CD4-positive, alpha-beta memory T cell (primary cell): Measurements from ENCODE around the gene SENP8. TPM values are rescaled to one million over a fixed set of nuclear protein-coding genes. Genes with fewer than 3 reads are reported as not detected.

Experiments used
- CTCF ChIA-PET: fragments of 350-600 bp; sonication (Branson Sonifier 250); formaldehyde crosslinking; loops from one replicate; lab custom pipeline; 2021; ENCODE audit warnings: inconsistent platforms; ENCODE audit not compliant: partially characterized antibody; lab: Charles Lee
- POLR2A ChIA-PET: fragments of 350-600 bp; sonication (Branson Sonifier 250); formaldehyde crosslinking; loops from one replicate; lab custom pipeline; 2021; ENCODE audit not compliant: partially characterized antibody; lab: Charles Lee
- DNase-seq, 5 donors: peaks; one replicate each; pipeline versions ENCODE4 v3.0.0 to v3.0.0-alpha.2; 2020 to 2022; ENCODE audit warnings: mixed read lengths in 1 of 5
- H3K27ac ChIP-seq: one replicate; pipeline ENCODE4 v1.7.0; 2013; ENCODE audit warnings: low read depth, low read length
- H3K27me3 ChIP-seq: 2 replicates; pipeline ENCODE4 v1.7.0; 2013; ENCODE audit warnings: mild to moderate bottlenecking, low read length, moderate library complexity; ENCODE audit not compliant: insufficient read depth
- H3K36me3 ChIP-seq: 2 replicates; pipeline ENCODE4 v1.7.0; 2013; ENCODE audit warnings: mild to moderate bottlenecking, low read length, moderate library complexity; ENCODE audit not compliant: insufficient read depth
- H3K4me1 ChIP-seq: 2 replicates; pipeline ENCODE4 v1.7.0; 2013; ENCODE audit warnings: mild to moderate bottlenecking, low read length, moderate library complexity; ENCODE audit not compliant: insufficient read depth
- H3K4me3 ChIP-seq, 2 donors: one replicate each; pipeline ENCODE4 v1.7.0; 2013; ENCODE audit warnings: low read length in 2 of 2, mild to moderate bottlenecking in 1 of 2
- H3K9me3 ChIP-seq, 2 donors: one replicate each; pipeline ENCODE4 v1.7.0; 2013; ENCODE audit warnings: low read length in 2 of 2, control low read depth in 1 of 2; ENCODE audit not compliant: control insufficient read depth in 1 of 2
- H3K27ac Mint-ChIP-seq, 7 donors: one replicate each; pipeline ENCODE4 v1.8.0; 2020 to 2021; ENCODE audit warnings: mixed read lengths in 7 of 7, mild to moderate bottlenecking in 6 of 7, inconsistent platforms in 3 of 7, moderate library complexity in 3 of 7
- H3K27me3 Mint-ChIP-seq, 2 donors: one replicate each; pipeline ENCODE4 v1.8.0; 2020 to 2021; ENCODE audit warnings: mixed read lengths in 2 of 2
- H3K36me3 Mint-ChIP-seq, 2 donors: one replicate each; pipeline ENCODE4 v1.8.0; 2020 to 2021; ENCODE audit warnings: mixed read lengths in 2 of 2, inconsistent platforms in 1 of 2, mild to moderate bottlenecking in 1 of 2
- H3K4me1 Mint-ChIP-seq, 4 donors: one replicate each; pipeline ENCODE4 v1.8.0; 2020 to 2021; ENCODE audit warnings: mixed read lengths in 4 of 4, mild to moderate bottlenecking in 1 of 4
- H3K4me3 Mint-ChIP-seq, 8 donors: one replicate each; pipeline ENCODE4 v1.8.0; 2020 to 2021; ENCODE audit warnings: mixed read lengths in 8 of 8, mild to moderate bottlenecking in 7 of 8, moderate library complexity in 6 of 8, inconsistent platforms in 3 of 8
- H3K9me3 Mint-ChIP-seq, 8 donors: one replicate each; pipeline ENCODE4 v1.8.0; 2020 to 2021; ENCODE audit warnings: mixed read lengths in 8 of 8, mild to moderate bottlenecking in 5 of 8, inconsistent platforms in 3 of 8, moderate library complexity in 1 of 8
- intact Hi-C: fragments of 100-400 bp; cut with micrococcal nuclease; formaldehyde crosslinking; loops from one replicate; pipeline ENCODE4 v1.15.1; 2023
- polyA plus RNA-seq, 2 donors: library from polyadenylated mRNA; unstranded; fragments of 300-500 nt; fragmentation: Illumina TruSeq; gene quantifications; one replicate each; pipeline ENCODE4 v1.2.3, GENCODE V29; 2021
- total RNA-seq, 2 experiments: library from RNA; stranded (reverse); gene quantifications; one replicate each; pipeline ENCODE4 v1.2.3, GENCODE V29; 2021

SENP8 gene
- total and polyA plus RNA-seq, 4 experiments from 2014 or later, result 0.69 to 2.6 (median 1.3) TPM

DNA sequence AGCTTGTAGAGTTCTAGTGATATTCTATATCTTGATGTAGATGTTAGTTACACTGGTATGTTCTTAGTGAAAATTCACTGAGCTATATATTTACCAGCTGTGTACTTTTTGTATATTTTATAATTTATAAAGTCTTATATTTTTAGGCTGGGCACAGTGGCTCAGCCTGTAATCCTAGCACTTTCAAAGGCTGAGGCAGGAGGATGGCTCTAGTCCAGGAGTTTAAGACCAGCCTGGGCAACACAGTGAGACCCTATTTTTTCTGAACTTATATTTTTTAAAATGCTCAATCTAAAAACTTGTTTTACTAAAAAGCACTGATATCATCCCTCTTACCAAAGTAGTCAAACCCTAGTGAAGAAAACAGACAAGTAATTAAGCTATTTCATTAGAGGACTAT lies 5.4 kb upstream of the SENP8 start:
- no peak overlapping the region for H3K4me3 ChIP-seq
- no peak for DNase-seq
- intact Hi-C loops, result no loop called here
- H3K36me3 Mint-ChIP-seq, result peaks cover 0 to 5% of the 10 kb centered on the region in 2 donors
- H3K9me3 ChIP-seq, result no peaks in the 10 kb centered on the region
- ChIA-PET POLR2A (no interaction called here), CTCF (interaction anchor here (1.0 kb wide), 1 partner anchor 8 kb away, joined by 3 read pairs; no protein-coding TSS in a partner anchor)
- peaks cover 15% of the 10 kb centered on the region for H3K4me1 ChIP-seq
- no peaks in the 10 kb centered on the region for H3K27me3 ChIP-seq
- no peaks in the 10 kb centered on the region for H3K27me3 Mint-ChIP-seq
- H3K27ac Mint-ChIP-seq, result no peak overlapping the region
- no peaks in the 10 kb centered on the region for H3K9me3 Mint-ChIP-seq
- H3K4me3 Mint-ChIP-seq, result no peak overlapping the region
- peaks cover 23 to 48% (median 35%) of the 10 kb centered on the region in 4 donors for H3K4me1 Mint-ChIP-seq
- no peak overlapping the region for H3K27ac ChIP-seq
- no peaks in the 10 kb centered on the region for H3K36me3 ChIP-seq

DNA sequence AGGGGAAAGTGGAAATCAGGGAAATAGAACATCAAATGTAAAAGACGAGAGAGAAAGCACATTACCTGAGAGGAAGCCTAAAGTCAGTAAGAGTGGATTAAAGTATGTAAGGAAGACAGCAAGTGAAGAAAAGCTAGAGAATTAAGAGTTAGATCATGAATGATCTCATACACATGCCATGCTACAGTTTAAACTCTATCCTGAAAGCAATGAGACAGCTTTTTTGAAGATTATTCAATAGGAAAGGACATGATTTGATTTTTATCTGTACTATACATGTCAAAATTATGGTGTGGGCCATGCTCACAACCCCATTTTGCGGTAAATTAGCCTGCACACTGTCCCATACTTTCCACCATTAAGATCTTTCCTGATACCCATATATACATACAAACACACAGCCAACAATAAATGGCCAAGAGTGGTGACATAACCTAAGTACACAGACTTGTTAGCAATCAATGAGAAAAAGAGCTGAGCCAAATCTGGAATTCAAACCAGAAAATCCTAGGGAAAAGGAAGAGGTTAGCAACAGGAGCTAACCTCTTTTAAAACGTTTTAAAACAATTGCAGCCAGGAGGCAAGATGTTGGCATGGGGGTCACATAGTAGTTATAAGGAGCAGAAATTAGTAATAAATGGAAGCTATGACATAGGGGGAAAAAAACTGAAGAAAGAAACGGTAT lies 4.7 kb upstream of the SENP8 start:
- H3K36me3 ChIP-seq, result no peaks in the 10 kb centered on the region
- Mint-ChIP-seq H3K27ac (peak overlapping the region in 1 of 7 donors; percentile 73), H3K4me1 (peaks cover 21 to 49% (median 36%) of the 10 kb centered on the region in 4 donors), H3K4me3 (no peak overlapping the region), H3K27me3 (no peaks in the 10 kb centered on the region), H3K36me3 (peaks cover 0 to 10% of the 10 kb centered on the region in 2 donors), H3K9me3 (no peaks in the 10 kb centered on the region)
- H3K4me1 ChIP-seq, result peaks cover 15% of the 10 kb centered on the region
- no peaks in the 10 kb centered on the region for H3K27me3 ChIP-seq
- intact Hi-C loops, result no loop called here
- POLR2A ChIA-PET, result no interaction called here
- no peak overlapping the region for H3K4me3 ChIP-seq
- no peak overlapping the region for H3K27ac ChIP-seq
- no peak for DNase-seq
- H3K9me3 ChIP-seq, result no peaks in the 10 kb centered on the region
- CTCF ChIA-PET, result interaction anchor here (1.0 kb wide), 1 partner anchor 9 kb away, joined by 3 read pairs; no protein-coding TSS in a partner anchor

DNA sequence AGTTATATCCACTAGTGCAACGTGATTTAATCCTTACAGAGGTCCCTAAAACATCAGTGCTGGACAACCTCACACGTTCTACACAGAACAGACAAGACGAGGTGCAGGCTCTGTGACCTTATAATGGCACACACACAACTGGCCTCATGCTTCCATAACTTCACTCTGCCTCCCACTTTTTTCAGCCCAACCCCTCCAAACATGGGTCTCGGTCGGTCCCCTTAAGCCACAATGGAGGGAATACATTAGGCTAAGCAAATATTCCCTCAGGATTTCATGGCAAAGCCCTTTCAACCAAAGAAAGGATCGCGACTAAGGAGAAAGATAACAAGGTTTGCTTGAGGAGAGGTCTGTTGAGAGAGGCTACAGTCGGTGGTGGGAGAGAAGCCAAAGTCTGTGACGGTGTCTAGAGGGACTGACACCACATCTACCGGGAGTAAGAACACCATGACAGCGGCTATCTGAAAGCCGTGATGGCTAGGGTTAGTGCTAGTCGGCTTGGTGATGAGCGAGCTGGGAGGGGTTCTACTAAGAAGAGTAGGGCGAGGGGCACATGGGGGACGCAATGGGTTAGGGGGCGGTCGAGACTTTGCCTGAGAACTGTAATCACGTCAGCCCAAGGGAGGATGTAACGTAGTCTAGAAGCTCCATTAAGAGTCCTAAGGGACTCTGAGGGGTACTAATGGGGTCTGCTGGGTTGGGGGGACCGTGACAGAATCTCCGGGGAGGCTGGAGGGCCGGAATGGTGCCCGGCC lies 1.3 kb upstream of the SENP8 start:
- H3K9me3 ChIP-seq, result no peaks in the 10 kb centered on the region
- H3K27ac ChIP-seq, result peak overlapping the region; percentile 94
- ChIA-PET POLR2A (interaction anchor here (1.5 kb wide), 1 partner anchor 109 kb away, joined by 4 read pairs; no protein-coding TSS in a partner anchor), CTCF (no interaction called here)
- H3K27me3 ChIP-seq, result no peaks in the 10 kb centered on the region
- H3K4me3 ChIP-seq, result peak overlapping the region; percentile 89
- Mint-ChIP-seq H3K9me3 (no peaks in the 10 kb centered on the region), H3K27me3 (no peaks in the 10 kb centered on the region), H3K36me3 (peaks cover 0 to 13% of the 10 kb centered on the region in 2 donors), H3K4me3 (peak overlapping the region; percentile 93 to 98 (median 97)), H3K27ac (peak overlapping the region; percentile 85 to 96 (median 95)), H3K4me1 (peaks cover 27 to 60% (median 42%) of the 10 kb centered on the region in 4 donors)
- DNase-seq, result peak in 1 of 5 donors; percentile 1
- H3K36me3 ChIP-seq, result no peaks in the 10 kb centered on the region
- peaks cover 23% of the 10 kb centered on the region for H3K4me1 ChIP-seq
- intact Hi-C loops, result loop anchor here (5.0 kb wide), 3 partner anchors 260 to 935 kb away; partner anchors contain the start of genes HEXA and NEO1

DNA sequence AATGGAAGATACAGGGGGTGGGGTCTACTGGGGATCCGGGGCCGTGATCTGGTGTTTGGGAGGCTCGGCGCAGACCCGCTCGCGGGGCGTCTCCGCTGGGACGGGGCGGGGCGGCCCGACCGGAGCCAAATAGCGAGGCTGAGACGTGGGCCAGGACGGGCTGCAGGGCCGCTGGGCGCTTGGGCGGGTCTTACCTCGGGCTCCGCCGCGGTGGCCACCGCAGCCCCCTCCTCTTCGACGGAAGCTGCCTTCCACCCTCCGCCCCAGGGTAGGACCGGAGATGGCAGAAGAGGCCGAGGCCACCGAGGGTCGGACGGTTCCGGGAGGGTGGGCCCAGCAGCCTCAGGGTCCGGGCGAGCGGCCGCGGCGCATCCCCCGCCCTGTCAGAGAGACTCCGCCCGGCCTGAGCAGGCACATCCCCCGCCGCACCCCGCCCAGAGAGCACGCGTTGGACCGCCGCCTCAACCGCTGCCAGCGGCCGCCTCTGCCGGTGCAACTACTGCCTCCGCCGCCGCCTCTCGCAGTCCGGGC lies 652 bp upstream of the SENP8 start:
- Mint-ChIP-seq H3K4me1 (peaks cover 27 to 60% (median 41%) of the 10 kb centered on the region in 4 donors), H3K9me3 (no peaks in the 10 kb centered on the region)
- CTCF ChIA-PET, result no interaction called here

DNA sequence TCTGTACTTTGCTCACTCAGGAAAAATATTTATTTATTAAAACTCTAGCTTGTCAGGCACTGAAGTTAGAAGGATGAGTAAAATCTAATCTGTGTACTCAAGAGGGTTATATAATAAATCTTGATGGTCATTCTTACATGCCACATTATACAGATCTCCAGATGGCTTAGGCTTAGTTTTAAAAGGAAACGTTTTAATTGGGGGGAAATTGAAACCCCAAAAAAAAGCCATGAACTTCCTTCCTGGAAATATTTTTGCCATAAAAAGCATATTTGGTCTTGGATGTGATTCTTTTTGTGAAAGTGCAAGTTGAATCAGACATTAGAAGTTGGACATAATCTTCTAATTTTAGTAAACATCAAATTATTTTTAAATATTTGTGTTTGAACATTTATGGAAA lies 6.0 kb downstream of the SENP8 start:
- H3K27ac Mint-ChIP-seq, result no peak overlapping the region
- ChIA-PET POLR2A (no interaction called here), CTCF (no interaction called here)
- H3K27me3 Mint-ChIP-seq, result no peaks in the 10 kb centered on the region
- no peaks in the 10 kb centered on the region for H3K36me3 ChIP-seq
- no peaks in the 10 kb centered on the region for H3K9me3 ChIP-seq
- DNase-seq, result no peak
- no peaks in the 10 kb centered on the region for H3K27me3 ChIP-seq
- H3K4me1 ChIP-seq, result peaks cover under 1% of the 10 kb centered on the region
- no peak overlapping the region for H3K4me3 Mint-ChIP-seq
- H3K27ac ChIP-seq, result no peak overlapping the region
- no peaks in the 10 kb centered on the region for H3K9me3 Mint-ChIP-seq
- intact Hi-C loops, result no loop called here
- H3K36me3 Mint-ChIP-seq, result no peaks in the 10 kb centered on the region
- H3K4me1 Mint-ChIP-seq, result peaks cover under 1 to 4% (median 2%) of the 10 kb centered on the region in 4 donors
- no peak overlapping the region for H3K4me3 ChIP-seq

More for the DNA sequence above, 652 bp upstream of the SENP8 start:
- Mint-ChIP-seq H3K27ac (peak overlapping the region; percentile 85 to 99 (median 96)), H3K27me3 (no peaks in the 10 kb centered on the region), H3K4me3 (peak overlapping the region; percentile 93 to 100 (median 98)), H3K36me3 (peaks cover 0 to 13% of the 10 kb centered on the region in 2 donors)
- POLR2A ChIA-PET, result interaction anchor here (1.0 to 1.5 kb wide), 3 partner anchors 109 to 113 kb away, joined by 4 to 6 read pairs (median 5); partner anchors contain the start of gene PKM
- intact Hi-C loops, result loop anchor here (1.0 to 5.0 kb wide), 5 partner anchors 114 to 935 kb away; partner anchors contain the start of genes HEXA, NEO1, PARP6 and PKM
- peak overlapping the region; percentile 94 for H3K27ac ChIP-seq
- H3K36me3 ChIP-seq, result no peaks in the 10 kb centered on the region
- H3K9me3 ChIP-seq, result no peaks in the 10 kb centered on the region
- peaks cover 23% of the 10 kb centered on the region for H3K4me1 ChIP-seq
- DNase-seq, result peak; percentile 54 to 78 (median 58)
- peak overlapping the region; percentile 89 for H3K4me3 ChIP-seq
- no peaks in the 10 kb centered on the region for H3K27me3 ChIP-seq

DNA sequence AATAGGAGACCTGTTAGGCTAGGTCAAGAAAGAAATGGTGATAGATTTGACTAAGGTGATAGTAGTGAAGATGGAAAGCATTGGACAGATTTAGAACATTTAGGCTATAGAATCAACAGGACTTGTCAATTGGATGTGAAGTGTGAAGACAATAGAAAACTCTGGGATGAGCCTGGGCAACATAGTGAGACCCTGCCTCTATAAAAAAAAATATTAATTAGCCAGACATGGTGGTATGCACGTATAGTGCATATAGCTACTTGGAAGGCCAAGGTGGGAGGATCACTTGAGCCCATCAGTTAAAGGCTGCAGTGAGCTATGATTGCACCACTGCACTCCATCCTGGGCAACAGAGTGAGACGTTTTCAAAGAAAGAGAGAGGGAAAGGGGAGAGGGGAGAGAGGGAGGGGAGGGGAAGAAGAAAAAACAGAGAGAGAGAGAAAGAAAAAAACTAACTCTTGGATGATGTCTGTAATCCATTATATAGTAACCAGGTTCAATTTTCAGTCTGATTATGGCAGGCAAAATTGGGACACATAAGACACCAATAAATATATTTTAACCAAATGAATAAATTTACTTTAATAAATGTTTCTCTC lies 9.6 kb downstream of the SENP8 start:
- CTCF ChIA-PET, result interaction anchor here (1.1 kb wide), 1 partner anchor 10 kb away, joined by 3 read pairs; the partner anchor contains the start of gene SENP8
- H3K9me3 ChIP-seq, result no peaks in the 10 kb centered on the region
- no peak overlapping the region for H3K4me3 Mint-ChIP-seq
- H3K4me1 Mint-ChIP-seq, result no peaks in the 10 kb centered on the region
- no peak overlapping the region for H3K27ac ChIP-seq
- no peak overlapping the region for H3K27ac Mint-ChIP-seq
- H3K36me3 ChIP-seq, result no peaks in the 10 kb centered on the region
- intact Hi-C loops, result no loop called here
- no peaks in the 10 kb centered on the region for H3K36me3 Mint-ChIP-seq
- no peak for DNase-seq
- POLR2A ChIA-PET, result interaction anchor here (0.7 kb wide), 1 partner anchor 622 kb away, joined by 3 read pairs; no protein-coding TSS in a partner anchor
- no peaks in the 10 kb centered on the region for H3K27me3 ChIP-seq
- H3K9me3 Mint-ChIP-seq, result no peaks in the 10 kb centered on the region
- H3K4me1 ChIP-seq, result no peaks in the 10 kb centered on the region
- H3K27me3 Mint-ChIP-seq, result peaks cover 0 to 2% of the 10 kb centered on the region in 2 donors
- H3K4me3 ChIP-seq, result no peak overlapping the region
